Measurements from ENCODE around the gene CARMIL1.

The CARMIL1 gene

DNA sequence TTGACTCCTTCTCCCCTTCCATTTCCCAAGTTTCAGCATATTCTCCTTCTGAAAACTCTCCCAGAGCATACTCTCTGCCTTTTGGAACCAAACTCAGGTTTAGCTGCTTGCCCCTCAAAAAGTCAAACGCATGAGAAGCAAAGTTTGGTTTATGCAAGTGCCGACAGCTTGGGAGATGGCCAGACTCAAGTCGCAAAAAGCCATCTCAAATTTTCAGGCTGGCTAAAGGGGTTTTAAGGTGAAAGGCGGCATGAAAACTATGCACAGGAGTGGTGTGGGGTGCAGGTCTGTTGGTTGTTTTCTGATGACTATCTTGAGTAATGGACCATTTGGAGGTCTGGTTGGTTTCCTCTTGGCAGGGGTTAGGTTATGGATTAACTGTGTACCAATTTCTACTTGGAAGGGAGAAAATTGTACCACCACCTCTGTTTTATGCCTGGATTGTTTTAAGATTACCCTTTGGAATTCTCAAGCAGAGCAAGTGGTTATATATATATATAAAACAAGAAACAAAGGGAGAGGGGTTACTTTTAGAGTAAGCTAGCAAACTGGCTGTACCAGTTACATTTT lies 320.4 kb downstream of the CARMIL1 start:
- no peak for DNase-seq (ENCODE audit: low read depth)
- no peak overlapping the region for H3K4me3 ChIP-seq (ENCODE audit: low read depth, low read length)
- TF ChIP-seq, protein P1, sequence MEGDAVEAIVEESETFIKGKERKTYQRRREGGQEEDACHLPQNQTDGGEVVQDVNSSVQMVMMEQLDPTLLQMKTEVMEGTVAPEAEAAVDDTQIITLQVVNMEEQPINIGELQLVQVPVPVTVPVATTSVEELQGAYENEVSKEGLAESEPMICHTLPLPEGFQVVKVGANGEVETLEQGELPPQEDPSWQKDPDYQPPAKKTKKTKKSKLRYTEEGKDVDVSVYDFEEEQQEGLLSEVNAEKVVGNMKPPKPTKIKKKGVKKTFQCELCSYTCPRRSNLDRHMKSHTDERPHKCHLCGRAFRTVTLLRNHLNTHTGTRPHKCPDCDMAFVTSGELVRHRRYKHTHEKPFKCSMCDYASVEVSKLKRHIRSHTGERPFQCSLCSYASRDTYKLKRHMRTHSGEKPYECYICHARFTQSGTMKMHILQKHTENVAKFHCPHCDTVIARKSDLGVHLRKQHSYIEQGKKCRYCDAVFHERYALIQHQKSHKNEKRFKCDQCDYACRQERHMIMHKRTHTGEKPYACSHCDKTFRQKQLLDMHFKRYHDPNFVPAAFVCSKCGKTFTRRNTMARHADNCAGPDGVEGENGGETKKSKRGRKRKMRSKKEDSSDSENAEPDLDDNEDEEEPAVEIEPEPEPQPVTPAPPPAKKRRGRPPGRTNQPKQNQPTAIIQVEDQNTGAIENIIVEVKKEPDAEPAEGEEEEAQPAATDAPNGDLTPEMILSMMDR (conservative IDR thresholded peaks at IDR 0.05; ENCODE audit: low read depth, low read length), result no peak

DNA sequence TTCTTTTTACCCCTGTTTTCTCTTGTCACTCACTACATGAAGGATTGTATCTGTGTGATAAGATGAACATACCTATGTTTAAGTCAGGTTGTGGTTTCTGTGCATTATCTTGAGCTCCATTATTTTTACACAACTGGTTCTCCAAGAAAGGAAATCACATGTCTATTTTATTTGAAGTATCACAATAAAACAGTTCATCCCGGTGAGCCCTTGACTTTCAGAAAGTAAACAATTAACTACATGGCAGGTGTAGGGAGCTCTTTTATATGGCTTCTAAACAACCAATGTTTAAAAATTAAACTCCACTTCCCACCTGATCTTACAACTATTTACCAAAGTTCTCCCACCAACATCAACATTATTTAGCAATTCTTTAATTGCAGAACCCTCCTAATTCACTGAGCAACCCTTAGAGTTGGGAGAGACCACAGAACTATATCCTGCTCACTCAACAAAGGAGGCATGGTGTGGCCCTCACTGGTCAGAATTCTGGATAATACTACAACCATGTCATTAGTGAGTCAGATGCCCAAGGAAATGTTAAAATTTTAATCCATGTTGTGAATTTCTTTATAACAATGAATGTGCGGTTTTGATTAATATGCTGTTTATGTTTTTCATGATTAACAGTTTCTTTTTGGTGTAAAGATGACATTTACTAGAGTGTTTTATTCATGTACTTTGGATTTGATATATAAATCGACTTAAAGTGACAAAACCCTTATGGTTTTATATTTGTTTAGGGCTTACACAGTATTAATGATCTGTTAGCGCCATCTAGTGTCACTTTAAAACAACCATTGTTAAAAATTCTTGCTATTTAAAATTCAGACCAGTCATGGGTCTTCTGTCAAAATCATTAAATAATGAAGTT lies 322.9 kb downstream of the CARMIL1 start:
- TF ChIP-seq, protein P1 (conservative IDR thresholded peaks at IDR 0.05; ENCODE audit: low read depth, low read length), result peak; percentile 51
- DNase-seq (ENCODE audit: low read depth), result peak; percentile 80
- no peak overlapping the region for H3K4me3 ChIP-seq (ENCODE audit: low read depth, low read length)

DNA sequence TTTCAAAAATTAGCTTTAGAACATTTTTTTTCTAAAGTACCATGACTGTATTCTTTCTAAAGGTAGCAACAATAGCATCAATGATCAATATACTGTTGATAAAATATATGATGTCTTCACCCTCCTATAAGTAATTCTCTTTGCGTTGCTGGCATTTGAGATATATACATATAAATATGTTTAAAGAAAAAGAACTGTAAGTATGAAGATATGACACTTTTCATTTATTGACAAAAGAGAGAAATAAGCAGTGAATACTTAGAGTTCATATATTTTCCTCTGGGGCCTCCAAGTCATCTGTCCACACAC lies 323.5 kb downstream of the CARMIL1 start:
- TF ChIP-seq, protein P1 (conservative IDR thresholded peaks at IDR 0.05; ENCODE audit: low read depth, low read length), result no peak
- no peak overlapping the region for H3K4me3 ChIP-seq (ENCODE audit: low read depth, low read length)
- DNase-seq (ENCODE audit: low read depth), result no peak

DNA sequence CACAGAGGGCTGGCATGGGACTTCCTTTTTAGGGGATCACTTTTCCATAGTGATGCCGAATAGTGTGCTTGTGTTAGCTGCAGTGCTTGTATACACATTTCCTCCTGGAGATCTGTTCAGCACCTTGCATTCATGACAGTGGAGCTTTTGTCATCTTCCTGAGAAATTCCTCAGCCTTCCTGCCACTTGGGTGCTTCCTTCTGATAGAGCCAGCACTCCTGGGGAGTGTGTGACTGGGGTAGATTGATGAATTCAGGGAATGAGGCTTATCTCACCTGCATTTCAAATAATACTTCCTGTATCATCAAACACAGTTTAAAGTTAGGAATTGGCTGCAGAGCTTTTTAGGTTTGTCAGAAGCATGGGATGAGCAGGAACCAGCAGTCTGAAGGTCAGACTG lies 324.1 kb downstream of the CARMIL1 start:
- no peak overlapping the region for H3K4me3 ChIP-seq (ENCODE audit: low read depth, low read length)
- DNase-seq (ENCODE audit: low read depth), result no peak
- TF ChIP-seq, protein P1 (conservative IDR thresholded peaks at IDR 0.05; ENCODE audit: low read depth, low read length), result no peak

DNA sequence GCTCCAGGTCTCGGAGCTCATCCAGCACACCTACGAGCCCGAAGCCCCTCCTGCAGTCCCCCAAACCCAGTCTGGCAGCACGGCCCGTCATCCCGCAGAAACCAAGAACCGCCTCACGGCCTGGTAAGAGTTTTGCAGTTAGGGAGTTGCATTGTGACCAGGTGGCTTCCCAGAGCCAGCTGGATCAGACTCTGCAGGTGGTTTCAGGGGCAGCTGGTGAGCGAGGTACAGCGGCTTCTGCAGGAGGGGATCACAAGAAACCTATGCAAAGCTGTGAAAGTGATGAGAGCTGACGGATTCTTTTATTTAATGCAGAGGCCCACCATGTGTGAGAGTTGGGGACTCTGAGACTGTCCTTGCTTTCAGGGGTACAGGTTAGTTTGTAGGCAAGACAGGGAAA lies 327.0 kb downstream of the CARMIL1 start:
- TF ChIP-seq, protein P1 (conservative IDR thresholded peaks at IDR 0.05; ENCODE audit: low read depth, low read length), result no peak
- no peak overlapping the region for H3K4me3 ChIP-seq (ENCODE audit: low read depth, low read length)
- no peak for DNase-seq (ENCODE audit: low read depth)

DNA sequence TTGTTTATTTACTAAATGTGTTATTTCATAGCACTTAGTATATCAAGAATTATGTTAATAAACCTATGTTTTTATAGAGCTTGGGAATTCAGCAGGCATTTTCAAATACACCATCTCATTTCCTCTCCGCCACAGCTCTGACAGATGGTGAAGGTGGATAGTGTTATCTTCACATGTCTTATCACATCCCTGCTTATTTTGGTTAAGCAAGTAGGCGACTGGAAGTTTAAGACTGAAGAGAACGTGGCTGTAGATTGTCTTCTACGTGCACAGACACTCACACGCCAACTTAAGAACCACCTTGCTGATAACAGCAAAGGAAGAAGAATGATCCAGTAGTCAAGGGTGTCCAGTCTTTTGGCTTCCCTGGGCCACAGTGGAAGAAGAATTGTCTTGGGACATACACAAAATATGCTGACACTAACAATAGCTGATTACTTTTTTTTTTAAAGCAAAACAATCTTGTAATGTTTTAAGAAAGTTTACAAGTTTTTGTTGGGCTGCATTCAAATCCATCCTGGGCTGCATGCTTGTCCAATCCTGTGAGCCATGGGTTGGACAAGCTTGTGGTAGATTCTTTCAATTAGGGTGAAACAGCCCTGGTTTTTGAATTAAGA lies 329.5 kb downstream of the CARMIL1 start:
- H3K4me3 ChIP-seq (ENCODE audit: low read depth, low read length), result no peak overlapping the region
- TF ChIP-seq, protein P1 (conservative IDR thresholded peaks at IDR 0.05; ENCODE audit: low read depth, low read length), result no peak
- DNase-seq (ENCODE audit: low read depth), result no peak

Data from choroid plexus epithelial cell (primary cell).